CD8-positive, alpha-beta memory T cell (primary cell): ENCODE data around the gene KSR1. TPM values are rescaled to one million over a fixed set of nuclear protein-coding genes. Genes with fewer than 3 reads are reported as not detected.
A peak's percentile ranks its signal among the peaks of the same experiment; 100 is the strongest.

Source experiments
- CTCF ChIA-PET: fragments of 350-600 bp; sonication (Branson Sonifier 250); formaldehyde crosslinking; loops from one replicate; lab custom pipeline; 2021; ENCODE audit warnings: antibody characterized with exemption; lab: Charles Lee
- POLR2A ChIA-PET: fragments of 350-600 bp; sonication (Branson Sonifier 250); formaldehyde crosslinking; loops from one replicate; lab custom pipeline; 2021; ENCODE audit warnings: antibody characterized with exemption; lab: Charles Lee
- DNase-seq, 5 donors: peaks; one replicate each; pipeline versions ENCODE4 v3.0.0 to v3.0.0-alpha.2; 2020 to 2022; ENCODE audit warnings: mixed read lengths in 1 of 5
- H3K27ac ChIP-seq: one replicate; pipeline ENCODE4 v1.7.0; 2013; ENCODE audit warnings: low read depth, mild to moderate bottlenecking, low read length, moderate library complexity
- H3K27me3 ChIP-seq: 2 replicates; pipeline ENCODE4 v1.7.0; 2013; ENCODE audit warnings: low read length, mild to moderate bottlenecking; ENCODE audit not compliant: insufficient read depth, poor library complexity, severe bottlenecking
- H3K36me3 ChIP-seq: 2 replicates; pipeline ENCODE4 v1.7.0; 2013; ENCODE audit warnings: mild to moderate bottlenecking, low read length, moderate library complexity; ENCODE audit not compliant: insufficient read depth
- H3K4me1 ChIP-seq: 2 replicates; pipeline ENCODE4 v1.7.0; 2013; ENCODE audit warnings: mild to moderate bottlenecking, low read length, moderate library complexity; ENCODE audit not compliant: insufficient read depth
- H3K4me3 ChIP-seq: 2 replicates; pipeline ENCODE4 v1.7.0; 2013; ENCODE audit warnings: mild to moderate bottlenecking, low read length
- H3K9me3 ChIP-seq: 2 replicates; pipeline ENCODE4 v1.7.0; 2013; ENCODE audit warnings: mild to moderate bottlenecking, low read length
- H3K27ac Mint-ChIP-seq, 8 donors: one replicate each; pipeline ENCODE4 v1.8.0; 2020 to 2021; ENCODE audit warnings: mixed read lengths in 8 of 8, mild to moderate bottlenecking in 6 of 8, inconsistent platforms in 3 of 8, moderate library complexity in 3 of 8
- H3K27me3 Mint-ChIP-seq, 2 donors: one replicate each; pipeline ENCODE4 v1.8.0; 2020 to 2021; ENCODE audit warnings: mixed read lengths in 2 of 2, mild to moderate bottlenecking in 1 of 2, moderate library complexity in 1 of 2
- H3K36me3 Mint-ChIP-seq, 3 donors: one replicate each; pipeline ENCODE4 v1.8.0; 2020 to 2021; ENCODE audit warnings: mixed read lengths in 3 of 3, inconsistent platforms in 1 of 3, mild to moderate bottlenecking in 1 of 3
- H3K4me1 Mint-ChIP-seq, 3 donors: one replicate each; pipeline ENCODE4 v1.8.0; 2020 to 2021; ENCODE audit warnings: mixed read lengths in 3 of 3, inconsistent platforms in 1 of 3, mild to moderate bottlenecking in 1 of 3
- H3K4me3 Mint-ChIP-seq, 7 donors: one replicate each; pipeline ENCODE4 v1.8.0; 2020 to 2021; ENCODE audit warnings: mixed read lengths in 7 of 7, mild to moderate bottlenecking in 6 of 7, moderate library complexity in 4 of 7, inconsistent platforms in 2 of 7
- H3K9me3 Mint-ChIP-seq, 5 donors: one replicate each; pipeline ENCODE4 v1.8.0; 2020 to 2022; ENCODE audit warnings: mixed read lengths in 5 of 5, mild to moderate bottlenecking in 3 of 5, moderate library complexity in 2 of 5, inconsistent platforms in 1 of 5
- polyA plus RNA-seq: library from polyadenylated mRNA; unstranded; fragments of 300-500 nt; fragmentation: Illumina TruSeq; gene quantifications from one replicate; pipeline ENCODE4 v1.2.3, GENCODE V29; 2021
- total RNA-seq, 2 experiments: library from RNA; stranded (reverse); gene quantifications; one replicate each; pipeline ENCODE4 v1.2.3, GENCODE V29; 2021

The KSR1 gene
- total and polyA plus RNA-seq, 3 experiments from 2014 or later = 2.9 to 26.9 (median 26.3) TPM

- Mint-ChIP-seq H3K27me3 (no peaks in the 10 kb centered on the region), H3K9me3 (no peaks in the 10 kb centered on the region), H3K4me1 (peaks cover 4 to 28% (median 20%) of the 10 kb centered on the region in 3 donors), H3K4me3 (no peak overlapping the region), H3K27ac (no peak overlapping the region), H3K36me3 (peaks cover 0 to 9% (median 0%) of the 10 kb centered on the region in 3 donors)
- DNase-seq = no peak
- POLR2A ChIA-PET = no interaction called here
- Histone ChIP-seq H3K4me1 (peaks cover 2% of the 10 kb centered on the region), H3K9me3 (no peaks in the 10 kb centered on the region), H3K4me3 (no peak overlapping the region), H3K36me3 (no peaks in the 10 kb centered on the region), H3K27ac (no peak overlapping the region), H3K27me3 (no peaks in the 10 kb centered on the region)
- CTCF ChIA-PET = no interaction called here
These were observed 30.5 kb downstream of the KSR1 start for GRCh38 chr17:27486741-27487140.

DNA sequence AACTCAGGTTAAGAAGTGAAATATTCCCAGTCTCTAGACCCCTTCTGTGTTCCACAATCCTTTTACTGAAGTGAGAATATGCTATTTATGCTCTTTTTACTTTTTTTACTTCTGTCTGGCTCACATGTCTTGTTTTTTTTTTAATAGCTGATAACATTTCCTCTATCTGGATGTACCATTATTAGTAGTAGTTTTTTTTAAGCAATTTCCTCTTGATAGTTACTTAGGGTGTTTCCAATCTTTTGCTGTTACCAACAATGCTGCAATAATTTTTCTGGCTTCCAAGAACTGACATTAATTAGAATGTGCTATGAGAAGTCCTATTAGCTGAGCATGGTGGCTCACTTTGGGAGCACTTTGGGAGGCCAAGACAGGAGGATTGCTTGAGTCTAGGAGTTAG is 32.0 kb downstream of the KSR1 start:
- Mint-ChIP-seq H3K27me3 (no peaks in the 10 kb centered on the region), H3K27ac (peak overlapping the region in 3 of 8 donors; percentile 4 to 20 (median 16)), H3K4me1 (peaks cover 2 to 25% (median 19%) of the 10 kb centered on the region in 3 donors), H3K4me3 (no peak overlapping the region), H3K36me3 (peaks cover 0 to 9% (median 0%) of the 10 kb centered on the region in 3 donors), H3K9me3 (no peaks in the 10 kb centered on the region)
- CTCF ChIA-PET = no interaction called here
- Histone ChIP-seq H3K27ac (no peak overlapping the region), H3K4me1 (no peaks in the 10 kb centered on the region), H3K9me3 (no peaks in the 10 kb centered on the region), H3K4me3 (no peak overlapping the region), H3K27me3 (no peaks in the 10 kb centered on the region), H3K36me3 (no peaks in the 10 kb centered on the region)
- no peak for DNase-seq
- POLR2A ChIA-PET = no interaction called here

DNA sequence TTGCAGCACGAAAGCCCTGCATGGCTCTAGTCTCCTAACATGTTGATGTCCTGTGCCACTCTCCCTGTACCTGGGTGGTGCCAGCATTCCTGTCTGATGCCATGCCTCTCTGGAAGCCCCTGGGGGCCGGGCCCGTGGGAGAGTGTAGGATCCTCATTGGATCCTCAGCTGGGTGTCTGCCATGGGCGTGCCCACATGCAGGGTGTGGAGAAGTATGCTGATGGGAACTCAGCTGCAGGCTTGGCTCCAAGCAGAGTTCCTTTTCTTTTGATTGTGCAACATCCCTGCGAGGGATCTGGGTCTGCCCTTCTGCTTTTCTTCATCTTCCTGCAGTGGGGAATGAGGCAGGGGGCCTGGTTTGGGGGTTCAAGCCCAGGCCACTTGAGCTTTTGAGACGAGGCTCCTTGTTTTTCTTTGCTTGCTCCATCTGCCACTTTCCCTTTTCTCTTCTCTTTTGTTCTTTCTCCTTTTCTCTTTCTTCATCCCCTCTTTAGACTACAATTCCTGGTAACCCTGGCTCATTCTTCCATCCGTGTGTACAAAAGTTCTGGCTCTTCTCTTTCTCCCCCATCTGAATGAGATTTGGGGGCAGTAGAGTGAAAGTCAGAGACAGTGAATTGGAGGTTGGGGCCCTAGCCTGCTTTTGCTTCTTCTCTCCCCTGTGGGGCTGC is 32.9 kb downstream of the KSR1 start:
- no peaks in the 10 kb centered on the region for H3K4me1 ChIP-seq
- H3K4me3 Mint-ChIP-seq = no peak overlapping the region
- H3K9me3 Mint-ChIP-seq = no peaks in the 10 kb centered on the region
- H3K4me1 Mint-ChIP-seq = peaks cover 0 to 23% (median 19%) of the 10 kb centered on the region in 3 donors
- H3K27me3 Mint-ChIP-seq = no peaks in the 10 kb centered on the region
- H3K9me3 ChIP-seq = no peaks in the 10 kb centered on the region
- no peak overlapping the region for H3K27ac ChIP-seq
- H3K36me3 Mint-ChIP-seq = peaks cover 0 to 7% (median 0%) of the 10 kb centered on the region in 3 donors
- no peaks in the 10 kb centered on the region for H3K27me3 ChIP-seq
- H3K4me3 ChIP-seq = no peak overlapping the region
- CTCF ChIA-PET = no interaction called here
- no peaks in the 10 kb centered on the region for H3K36me3 ChIP-seq
- DNase-seq = no peak
- H3K27ac Mint-ChIP-seq = peak overlapping the region in 2 of 8 donors; percentile 2 to 92
- POLR2A ChIA-PET = no interaction called here

DNA sequence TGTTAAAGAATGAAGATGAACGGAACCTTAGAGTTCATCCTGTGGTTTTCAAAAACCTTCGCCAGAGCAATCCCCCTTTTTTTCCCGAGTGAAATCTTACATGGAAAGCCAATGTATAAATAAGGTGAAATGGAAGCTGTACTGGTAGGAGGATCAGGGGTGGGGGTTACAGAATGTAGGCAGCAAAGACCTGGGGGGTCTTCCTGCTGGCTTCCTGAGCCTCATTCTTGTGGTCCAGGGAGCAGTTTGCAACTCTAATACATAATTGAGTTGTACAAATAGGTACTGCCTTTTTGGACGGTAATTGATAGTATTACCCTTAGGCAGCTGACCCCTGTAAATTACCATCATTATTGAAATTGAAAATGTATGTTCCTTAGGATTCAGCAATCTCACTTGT is 34.1 kb downstream of the KSR1 start:
- no peak for DNase-seq
- Histone ChIP-seq H3K9me3 (no peaks in the 10 kb centered on the region), H3K27me3 (no peaks in the 10 kb centered on the region), H3K4me1 (no peaks in the 10 kb centered on the region), H3K4me3 (no peak overlapping the region), H3K36me3 (no peaks in the 10 kb centered on the region), H3K27ac (no peak overlapping the region)
- H3K27me3 Mint-ChIP-seq = no peaks in the 10 kb centered on the region
- peaks cover 2 to 25% (median 19%) of the 10 kb centered on the region in 3 donors for H3K4me1 Mint-ChIP-seq
- POLR2A ChIA-PET = no interaction called here
- CTCF ChIA-PET = interaction anchor here (1.0 kb wide), 1 partner anchor 10 kb away, joined by 4 read pairs; no protein-coding TSS in a partner anchor
- peak overlapping the region in 1 of 8 donors; percentile 29 for H3K27ac Mint-ChIP-seq
- H3K4me3 Mint-ChIP-seq = no peak overlapping the region
- H3K36me3 Mint-ChIP-seq = peaks cover 0 to 4% (median 0%) of the 10 kb centered on the region in 3 donors
- no peaks in the 10 kb centered on the region for H3K9me3 Mint-ChIP-seq

- no peaks in the 10 kb centered on the region for H3K36me3 ChIP-seq
- H3K4me3 ChIP-seq = no peak overlapping the region
- ChIA-PET CTCF (no interaction called here), POLR2A (no interaction called here)
- no peaks in the 10 kb centered on the region for H3K27me3 Mint-ChIP-seq
- no peaks in the 10 kb centered on the region for H3K27me3 ChIP-seq
- peaks cover 0 to 3% (median 0%) of the 10 kb centered on the region in 3 donors for H3K36me3 Mint-ChIP-seq
- H3K27ac Mint-ChIP-seq = peak overlapping the region in 3 of 8 donors; percentile 26 to 69 (median 29)
- H3K4me1 ChIP-seq = no peaks in the 10 kb centered on the region
- peaks cover 2 to 21% (median 19%) of the 10 kb centered on the region in 3 donors for H3K4me1 Mint-ChIP-seq
- H3K27ac ChIP-seq = no peak overlapping the region
- H3K9me3 ChIP-seq = no peaks in the 10 kb centered on the region
- no peak for DNase-seq
- H3K4me3 Mint-ChIP-seq = no peak overlapping the region
- no peaks in the 10 kb centered on the region for H3K9me3 Mint-ChIP-seq
These were observed 35.5 kb downstream of the KSR1 start for GRCh38 chr17:27491713-27492190.

DNA sequence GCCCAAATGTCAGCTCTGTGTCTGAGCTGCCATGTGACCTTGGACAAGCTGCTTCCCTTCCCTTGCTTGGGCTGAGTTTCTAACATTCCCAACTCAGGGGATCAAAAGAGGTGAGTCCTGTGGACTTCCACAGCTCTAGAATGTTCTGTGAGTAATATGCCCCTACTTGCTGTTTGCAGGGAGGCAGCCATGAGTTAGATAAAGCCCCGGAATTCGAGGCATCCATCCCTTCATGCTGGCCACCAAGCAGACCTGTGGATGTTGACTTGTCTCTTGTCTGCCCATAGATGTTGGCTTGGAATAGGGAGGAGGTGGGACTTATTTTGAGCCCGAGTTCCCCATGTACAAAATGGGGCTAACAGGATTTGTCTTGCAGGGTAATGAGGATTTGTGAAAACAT is 36.2 kb downstream of the KSR1 start:
- Histone ChIP-seq H3K36me3 (no peaks in the 10 kb centered on the region), H3K9me3 (no peaks in the 10 kb centered on the region), H3K27ac (no peak overlapping the region), H3K27me3 (no peaks in the 10 kb centered on the region), H3K4me1 (no peaks in the 10 kb centered on the region), H3K4me3 (no peak overlapping the region)
- ChIA-PET POLR2A (no interaction called here), CTCF (no interaction called here)
- no peak for DNase-seq
- Mint-ChIP-seq H3K9me3 (no peaks in the 10 kb centered on the region), H3K4me1 (peaks cover 2 to 23% (median 21%) of the 10 kb centered on the region in 3 donors), H3K4me3 (no peak overlapping the region), H3K27me3 (no peaks in the 10 kb centered on the region), H3K27ac (peak overlapping the region in 1 of 8 donors; percentile 26), H3K36me3 (peaks cover 0 to 2% (median 0%) of the 10 kb centered on the region in 3 donors)

- Mint-ChIP-seq H3K4me3 (no peak overlapping the region), H3K27me3 (no peaks in the 10 kb centered on the region), H3K4me1 (peaks cover 4 to 23% (median 20%) of the 10 kb centered on the region in 3 donors), H3K27ac (no peak overlapping the region), H3K36me3 (peaks cover 0 to 2% (median 0%) of the 10 kb centered on the region in 3 donors), H3K9me3 (no peaks in the 10 kb centered on the region)
- Histone ChIP-seq H3K4me1 (no peaks in the 10 kb centered on the region), H3K27me3 (no peaks in the 10 kb centered on the region), H3K4me3 (no peak overlapping the region), H3K9me3 (no peaks in the 10 kb centered on the region), H3K36me3 (no peaks in the 10 kb centered on the region), H3K27ac (no peak overlapping the region)
- CTCF ChIA-PET = no interaction called here
- no peak for DNase-seq
- POLR2A ChIA-PET = no interaction called here
These were observed 36.8 kb downstream of the KSR1 start for GRCh38 chr17:27493088-27493487.

DNA sequence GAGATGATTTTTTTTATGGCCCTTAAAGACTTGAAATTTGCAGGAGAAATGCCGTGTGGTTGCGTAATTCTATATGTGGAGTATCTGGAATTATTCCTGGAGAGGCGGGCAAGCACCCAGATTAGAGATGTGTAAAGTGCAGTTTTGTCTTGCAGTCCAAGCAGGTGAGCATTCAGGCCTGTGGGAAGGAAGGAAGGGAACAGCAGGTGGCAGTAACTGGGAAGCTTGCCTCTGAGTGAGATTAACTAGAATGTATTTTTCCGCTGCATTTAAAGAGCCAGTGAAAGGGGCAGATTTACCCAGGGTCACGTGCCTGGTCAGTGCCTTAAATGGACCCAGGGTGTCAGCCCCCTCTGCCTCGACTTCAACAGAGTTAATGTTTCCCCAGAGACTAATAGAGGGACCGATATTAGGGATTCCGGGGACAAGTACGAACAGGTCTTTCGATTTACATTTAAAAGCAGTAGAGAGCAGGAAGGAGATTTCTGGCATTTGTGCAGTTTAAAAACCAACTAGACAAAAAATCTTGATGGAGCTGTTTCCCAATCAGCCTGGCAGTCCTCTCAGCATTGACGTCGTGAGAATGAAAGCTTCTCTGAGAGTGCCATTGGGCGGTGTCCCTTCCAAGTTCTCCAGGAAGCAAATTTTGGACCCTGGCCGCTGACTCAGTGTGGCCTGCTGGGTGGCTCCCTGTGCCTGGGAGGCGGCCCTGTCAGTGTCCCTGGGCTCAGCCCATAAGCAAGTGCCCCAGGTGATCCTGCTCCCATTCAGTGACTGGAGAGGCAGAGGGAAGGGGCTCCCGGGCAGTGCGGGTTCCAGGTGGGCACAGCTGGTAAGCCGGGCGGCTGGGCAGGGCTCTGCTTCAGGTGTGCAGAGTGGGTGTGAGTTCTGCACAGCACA is 38.2 kb downstream of the KSR1 start:
- no peaks in the 10 kb centered on the region for H3K4me1 ChIP-seq
- no peak overlapping the region for H3K4me3 ChIP-seq
- Mint-ChIP-seq H3K9me3 (no peaks in the 10 kb centered on the region), H3K36me3 (peaks cover 0 to 3% (median 0%) of the 10 kb centered on the region in 3 donors), H3K4me1 (peaks cover 4 to 23% (median 21%) of the 10 kb centered on the region in 3 donors), H3K27me3 (peaks cover 0 to 2% of the 10 kb centered on the region in 2 donors), H3K4me3 (no peak overlapping the region), H3K27ac (peak overlapping the region in 1 of 8 donors; percentile 83)
- no peaks in the 10 kb centered on the region for H3K27me3 ChIP-seq
- no peak for DNase-seq
- no peaks in the 10 kb centered on the region for H3K9me3 ChIP-seq
- H3K36me3 ChIP-seq = no peaks in the 10 kb centered on the region
- ChIA-PET POLR2A (no interaction called here), CTCF (no interaction called here)
- no peak overlapping the region for H3K27ac ChIP-seq
